ENCODE measurements around the gene UNC5C.

The UNC5C gene

DNA sequence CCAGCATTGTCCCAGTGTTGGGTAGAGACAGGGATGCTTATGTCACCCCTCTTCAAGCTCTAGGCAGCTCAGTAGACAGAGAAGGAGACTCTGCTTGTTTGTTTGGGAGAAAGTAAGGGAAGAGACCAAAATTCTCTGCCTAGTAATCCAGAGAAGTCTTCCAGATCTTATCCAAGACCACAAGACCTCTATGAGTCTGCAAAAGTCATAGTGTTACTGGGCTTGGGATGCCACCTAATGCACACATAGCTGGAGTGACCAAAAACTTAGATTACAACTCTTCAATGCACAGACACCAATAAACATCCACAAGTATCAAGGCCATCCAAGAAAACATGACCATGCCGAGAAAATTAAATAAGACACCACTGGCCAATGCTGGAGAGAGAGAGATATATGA lies 205.5 kb downstream of the UNC5C start:
- H3K27ac ChIP-seq: no peak overlapping the region
- intact Hi-C loops (cut with DNase I; ENCODE audit: low total_unique reads): no loop called here
- no peaks in the 10 kb centered on the region for H3K4me1 ChIP-seq
- no peak overlapping the region for H3K4me3 ChIP-seq
- no peak for DNase-seq
- TF ChIP-seq, protein P1, sequence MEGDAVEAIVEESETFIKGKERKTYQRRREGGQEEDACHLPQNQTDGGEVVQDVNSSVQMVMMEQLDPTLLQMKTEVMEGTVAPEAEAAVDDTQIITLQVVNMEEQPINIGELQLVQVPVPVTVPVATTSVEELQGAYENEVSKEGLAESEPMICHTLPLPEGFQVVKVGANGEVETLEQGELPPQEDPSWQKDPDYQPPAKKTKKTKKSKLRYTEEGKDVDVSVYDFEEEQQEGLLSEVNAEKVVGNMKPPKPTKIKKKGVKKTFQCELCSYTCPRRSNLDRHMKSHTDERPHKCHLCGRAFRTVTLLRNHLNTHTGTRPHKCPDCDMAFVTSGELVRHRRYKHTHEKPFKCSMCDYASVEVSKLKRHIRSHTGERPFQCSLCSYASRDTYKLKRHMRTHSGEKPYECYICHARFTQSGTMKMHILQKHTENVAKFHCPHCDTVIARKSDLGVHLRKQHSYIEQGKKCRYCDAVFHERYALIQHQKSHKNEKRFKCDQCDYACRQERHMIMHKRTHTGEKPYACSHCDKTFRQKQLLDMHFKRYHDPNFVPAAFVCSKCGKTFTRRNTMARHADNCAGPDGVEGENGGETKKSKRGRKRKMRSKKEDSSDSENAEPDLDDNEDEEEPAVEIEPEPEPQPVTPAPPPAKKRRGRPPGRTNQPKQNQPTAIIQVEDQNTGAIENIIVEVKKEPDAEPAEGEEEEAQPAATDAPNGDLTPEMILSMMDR (IDR thresholded peaks at IDR 0.05): no peak
- H3K9me3 ChIP-seq: peaks cover 0 to 13% (median 0%) of the 10 kb centered on the region in 3 donors
- no peaks in the 10 kb centered on the region for H3K27me3 ChIP-seq
- no peaks in the 10 kb centered on the region for H3K36me3 ChIP-seq

DNA sequence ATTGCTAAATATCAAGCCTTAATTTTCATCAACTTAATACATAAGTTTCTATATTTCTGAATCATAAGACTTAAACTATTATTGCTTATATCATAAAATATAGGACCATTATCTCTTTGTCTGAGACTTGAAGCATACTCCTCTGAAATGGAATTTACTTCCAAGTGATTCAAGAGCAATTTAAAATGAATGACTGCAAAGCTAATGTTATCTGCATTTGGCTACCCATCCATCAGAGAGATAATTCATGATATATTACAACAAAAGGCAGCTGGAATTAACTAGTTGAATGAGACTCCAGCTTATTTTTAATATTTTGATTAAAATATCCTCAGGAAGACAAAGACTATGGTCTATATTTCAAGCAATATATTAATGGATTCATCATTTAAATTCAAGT lies 208.6 kb downstream of the UNC5C start:
- Histone ChIP-seq H3K27me3 (no peaks in the 10 kb centered on the region), H3K36me3 (peaks cover under 1 to 3% (median 3%) of the 10 kb centered on the region in 3 donors), H3K27ac (no peak overlapping the region), H3K4me1 (no peaks in the 10 kb centered on the region), H3K4me3 (no peak overlapping the region), H3K9me3 (no peaks in the 10 kb centered on the region)
- TF ChIP-seq, protein P1 (IDR thresholded peaks at IDR 0.05): no peak
- no peak for DNase-seq
- intact Hi-C loops (cut with DNase I; ENCODE audit: low total_unique reads): no loop called here

DNA sequence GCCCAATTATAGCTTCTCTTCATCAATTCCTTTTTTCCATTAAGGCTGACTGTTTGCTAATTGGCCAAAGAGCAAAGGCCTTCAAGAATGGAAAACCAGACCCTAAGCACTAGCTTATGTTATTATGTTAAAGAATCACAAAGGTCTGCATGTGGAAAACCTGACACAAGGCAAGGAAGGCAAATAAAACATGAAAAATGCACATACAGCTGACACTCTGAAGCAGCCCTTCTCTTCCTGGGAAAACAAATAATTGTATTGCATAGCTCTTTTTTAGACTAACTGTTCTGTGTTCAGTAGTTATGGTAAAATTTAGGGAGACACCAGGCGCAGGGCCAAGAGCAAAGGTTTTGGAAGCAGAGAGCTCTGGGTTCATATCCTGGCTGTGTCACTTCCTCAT lies 223.1 kb downstream of the UNC5C start:
- DNase-seq: no peak
- TF ChIP-seq, protein P1 (IDR thresholded peaks at IDR 0.05): no peak
- Histone ChIP-seq H3K36me3 (peaks cover 0 to 6% (median 4%) of the 10 kb centered on the region in 3 donors), H3K9me3 (no peaks in the 10 kb centered on the region), H3K4me1 (no peaks in the 10 kb centered on the region), H3K4me3 (no peak overlapping the region), H3K27ac (no peak overlapping the region), H3K27me3 (no peaks in the 10 kb centered on the region)
- intact Hi-C loops (cut with DNase I; ENCODE audit: low total_unique reads): no loop called here

DNA sequence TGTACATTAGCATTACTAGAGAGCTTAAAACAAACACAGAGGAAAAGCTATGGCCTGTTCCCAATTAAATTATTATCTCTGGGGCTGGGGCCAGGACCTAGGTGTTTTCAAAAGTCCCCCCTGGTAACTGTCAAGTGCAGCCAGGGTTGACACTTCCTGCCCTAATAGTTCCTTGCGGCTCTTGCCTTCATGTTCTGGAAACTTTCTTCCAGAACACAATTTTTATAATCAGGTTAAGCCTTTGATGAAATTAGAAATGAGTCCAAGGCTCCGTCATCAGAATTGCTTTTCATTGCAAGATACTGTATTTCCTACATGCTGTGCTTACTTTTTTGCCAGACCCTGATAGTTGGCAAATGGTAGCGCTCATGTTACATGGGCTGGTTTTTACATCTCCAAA lies 229.6 kb downstream of the UNC5C start:
- no peaks in the 10 kb centered on the region for H3K9me3 ChIP-seq
- intact Hi-C loops (cut with DNase I; ENCODE audit: low total_unique reads): no loop called here
- peaks cover 0 to 25% (median 7%) of the 10 kb centered on the region in 4 donors for H3K4me1 ChIP-seq
- no peaks in the 10 kb centered on the region for H3K36me3 ChIP-seq
- no peak overlapping the region for H3K4me3 ChIP-seq
- no peaks in the 10 kb centered on the region for H3K27me3 ChIP-seq
- TF ChIP-seq, protein P1 (IDR thresholded peaks at IDR 0.05): no peak
- DNase-seq: no peak
- H3K27ac ChIP-seq: no peak overlapping the region

DNA sequence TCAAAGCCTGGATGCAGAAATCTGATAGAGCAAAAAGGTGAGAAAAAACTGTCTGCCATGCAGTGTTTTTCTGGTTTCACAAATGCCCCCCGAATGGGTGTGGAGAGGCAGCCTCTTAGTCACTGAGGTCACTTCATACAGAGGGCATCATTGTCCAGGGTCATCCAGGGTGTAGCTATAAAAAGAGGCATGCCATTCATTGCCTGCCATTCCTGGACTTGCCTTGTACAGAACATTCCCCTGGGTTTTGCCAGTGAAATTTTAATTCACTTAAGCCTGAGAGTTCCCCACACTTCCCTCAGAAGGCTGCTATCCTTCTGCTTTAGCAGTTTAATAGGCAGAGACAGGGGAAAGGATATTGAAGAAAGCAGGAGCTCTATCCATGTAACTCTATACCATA lies 230.3 kb downstream of the UNC5C start:
- Histone ChIP-seq H3K27me3 (no peaks in the 10 kb centered on the region), H3K27ac (no peak overlapping the region), H3K36me3 (no peaks in the 10 kb centered on the region), H3K4me3 (no peak overlapping the region), H3K9me3 (no peaks in the 10 kb centered on the region), H3K4me1 (peaks cover 0 to 25% (median 7%) of the 10 kb centered on the region in 4 donors)
- no peak for DNase-seq
- intact Hi-C loops (cut with DNase I; ENCODE audit: low total_unique reads): no loop called here
- TF ChIP-seq, protein P1 (IDR thresholded peaks at IDR 0.05): no peak

DNA sequence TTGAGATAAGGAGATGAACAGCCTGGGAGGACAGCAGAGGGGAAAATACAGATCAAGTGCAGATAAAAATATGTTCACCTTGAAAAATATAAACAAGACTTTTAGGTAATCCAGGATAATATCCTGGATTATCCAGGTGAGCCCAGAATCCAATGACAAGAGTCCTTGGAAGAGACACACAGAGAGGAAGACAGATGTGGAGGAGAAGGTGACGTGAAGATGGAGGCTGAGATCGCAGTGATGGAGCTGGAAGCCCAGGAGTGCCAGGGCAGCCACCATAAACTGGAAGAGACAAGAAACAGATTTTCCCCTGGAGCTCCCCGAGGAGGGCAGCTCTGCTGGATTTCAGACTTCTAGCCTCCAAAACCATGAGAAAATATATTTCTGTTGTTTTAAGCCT lies 230.7 kb downstream of the UNC5C start:
- no peak for DNase-seq
- no peaks in the 10 kb centered on the region for H3K9me3 ChIP-seq
- TF ChIP-seq, protein P1 (IDR thresholded peaks at IDR 0.05): no peak
- H3K4me1 ChIP-seq: peaks cover 0 to 25% (median 7%) of the 10 kb centered on the region in 4 donors
- no peak overlapping the region for H3K27ac ChIP-seq
- H3K27me3 ChIP-seq: no peaks in the 10 kb centered on the region
- H3K4me3 ChIP-seq: no peak overlapping the region
- intact Hi-C loops (cut with DNase I; ENCODE audit: low total_unique reads): no loop called here
- no peaks in the 10 kb centered on the region for H3K36me3 ChIP-seq
